PFSK-1 (cell line): ENCODE data around the gene ZBTB38.

Experiments used
- POLR2AphosphoS5 ChIP-seq: IDR thresholded peaks from 2 replicates; pipeline ENCODE4 v1.6.1; 2012; ENCODE audit warnings: low read depth, mild to moderate bottlenecking, control low read depth, low read length, moderate library complexity
- TAF1 ChIP-seq: IDR thresholded peaks from 2 replicates; pipeline ENCODE4 v1.6.1; 2012; ENCODE audit warnings: low read length, control low read depth, borderline replicate concordance; ENCODE audit not compliant: insufficient read depth
- TF ChIP-seq, protein P1 (sequence below), 2 experiments: IDR thresholded peaks; 2 replicates each; pipeline versions ENCODE4 v1.6.1 to v1.8.0; 2011 to 2012; ENCODE audit warnings: low read depth in 2 of 2, low read length in 2 of 2, control low read depth in 1 of 2, inconsistent platforms in 1 of 2, mild to moderate bottlenecking in 1 of 2, moderate library complexity in 1 of 2; ENCODE audit not compliant: insufficient read depth in 1 of 2

DNA sequence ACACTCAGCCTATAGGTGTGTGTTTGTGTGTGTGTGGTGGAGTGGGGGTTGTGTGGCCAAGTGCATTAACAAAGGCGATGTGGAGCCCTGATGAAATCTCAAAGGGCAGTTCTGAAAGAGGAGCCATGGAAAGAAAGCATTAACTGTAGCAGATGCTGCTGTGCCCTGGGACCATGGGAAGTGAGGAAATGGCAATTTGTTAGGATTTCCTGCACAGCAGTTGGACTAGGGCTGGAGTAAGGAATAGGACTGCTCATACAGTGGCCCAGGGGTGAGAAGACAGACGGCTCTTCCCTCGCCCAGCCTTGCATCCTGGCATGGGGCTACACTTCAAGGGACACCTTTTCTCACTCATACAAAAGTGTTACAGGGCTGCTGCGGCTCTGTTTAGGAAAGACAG is 12.3 kb upstream of the ZBTB38 start:
- TF ChIP-seq POLR2AphosphoS5 (no peak), TAF1 (no peak)
- TF ChIP-seq, protein P1, sequence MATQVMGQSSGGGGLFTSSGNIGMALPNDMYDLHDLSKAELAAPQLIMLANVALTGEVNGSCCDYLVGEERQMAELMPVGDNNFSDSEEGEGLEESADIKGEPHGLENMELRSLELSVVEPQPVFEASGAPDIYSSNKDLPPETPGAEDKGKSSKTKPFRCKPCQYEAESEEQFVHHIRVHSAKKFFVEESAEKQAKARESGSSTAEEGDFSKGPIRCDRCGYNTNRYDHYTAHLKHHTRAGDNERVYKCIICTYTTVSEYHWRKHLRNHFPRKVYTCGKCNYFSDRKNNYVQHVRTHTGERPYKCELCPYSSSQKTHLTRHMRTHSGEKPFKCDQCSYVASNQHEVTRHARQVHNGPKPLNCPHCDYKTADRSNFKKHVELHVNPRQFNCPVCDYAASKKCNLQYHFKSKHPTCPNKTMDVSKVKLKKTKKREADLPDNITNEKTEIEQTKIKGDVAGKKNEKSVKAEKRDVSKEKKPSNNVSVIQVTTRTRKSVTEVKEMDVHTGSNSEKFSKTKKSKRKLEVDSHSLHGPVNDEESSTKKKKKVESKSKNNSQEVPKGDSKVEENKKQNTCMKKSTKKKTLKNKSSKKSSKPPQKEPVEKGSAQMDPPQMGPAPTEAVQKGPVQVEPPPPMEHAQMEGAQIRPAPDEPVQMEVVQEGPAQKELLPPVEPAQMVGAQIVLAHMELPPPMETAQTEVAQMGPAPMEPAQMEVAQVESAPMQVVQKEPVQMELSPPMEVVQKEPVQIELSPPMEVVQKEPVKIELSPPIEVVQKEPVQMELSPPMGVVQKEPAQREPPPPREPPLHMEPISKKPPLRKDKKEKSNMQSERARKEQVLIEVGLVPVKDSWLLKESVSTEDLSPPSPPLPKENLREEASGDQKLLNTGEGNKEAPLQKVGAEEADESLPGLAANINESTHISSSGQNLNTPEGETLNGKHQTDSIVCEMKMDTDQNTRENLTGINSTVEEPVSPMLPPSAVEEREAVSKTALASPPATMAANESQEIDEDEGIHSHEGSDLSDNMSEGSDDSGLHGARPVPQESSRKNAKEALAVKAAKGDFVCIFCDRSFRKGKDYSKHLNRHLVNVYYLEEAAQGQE (IDR thresholded peaks at IDR 0.05; ENCODE audit: insufficient read depth in 1 of 2, low read depth in 2 of 2, low read length in 2 of 2): no peak
